ENCODE results near the gene ZBTB18.

Gene ZBTB18

GRCh38 chr1:244063498-244063897 lies 12.4 kb downstream of the ZBTB18 start:
- no peak for DNase-seq (ENCODE audit: low read depth)

GRCh38 chr1:244064621-244065020 lies 13.5 kb downstream of the ZBTB18 start:
- DNase-seq (ENCODE audit: low read depth): no peak

GRCh38 chr1:244065063-244065793 lies 14.1 kb downstream of the ZBTB18 start:
- DNase-seq (ENCODE audit: low read depth): no peak

GRCh38 chr1:244065960-244066388 lies 14.9 kb downstream of the ZBTB18 start:
- no peak for DNase-seq (ENCODE audit: low read depth)

GRCh38 chr1:244066954-244067716 lies 16.1 kb downstream of the ZBTB18 start:
- DNase-seq (ENCODE audit: low read depth): no peak

- DNase-seq (ENCODE audit: low read depth): no peak
Measured at GRCh38 chr1:244067893-244068292, 16.8 kb downstream of the ZBTB18 start.

- no peak for DNase-seq (ENCODE audit: low read depth)
Measured at GRCh38 chr1:244068567-244068966, 17.5 kb downstream of the ZBTB18 start.

GRCh38 chr1:244069326-244069898 lies 18.3 kb downstream of the ZBTB18 start:
- no peak for DNase-seq (ENCODE audit: low read depth)

GRCh38 chr1:244074559-244075171 lies 23.6 kb downstream of the ZBTB18 start:
- DNase-seq (ENCODE audit: low read depth): peak; percentile 55

- DNase-seq (ENCODE audit: low read depth): no peak
Measured at GRCh38 chr1:244075247-244075722, 24.2 kb downstream of the ZBTB18 start.

- no peak for DNase-seq (ENCODE audit: low read depth)
Measured at GRCh38 chr1:244076740-244077139, 25.7 kb downstream of the ZBTB18 start.

GRCh38 chr1:244077473-244078220 lies 26.6 kb downstream of the ZBTB18 start:
- DNase-seq (ENCODE audit: low read depth): no peak

GRCh38 chr1:244080343-244080929 lies 29.4 kb downstream of the ZBTB18 start:
- DNase-seq (ENCODE audit: low read depth): no peak

GRCh38 chr1:244082969-244083368 lies 31.9 kb downstream of the ZBTB18 start:
- no peak for DNase-seq (ENCODE audit: low read depth)

- DNase-seq (ENCODE audit: low read depth): no peak
Measured at GRCh38 chr1:244083383-244083943, 32.4 kb downstream of the ZBTB18 start.

- DNase-seq (ENCODE audit: low read depth): no peak
Measured at GRCh38 chr1:244084763-244085162, 33.7 kb downstream of the ZBTB18 start.

GRCh38 chr1:244085891-244086290 lies 34.8 kb downstream of the ZBTB18 start:
- no peak for DNase-seq (ENCODE audit: low read depth)

- no peak for DNase-seq (ENCODE audit: low read depth)
Measured at GRCh38 chr1:244087021-244087560, 36.0 kb downstream of the ZBTB18 start.

GRCh38 chr1:244087611-244088010 lies 36.5 kb downstream of the ZBTB18 start:
- DNase-seq (ENCODE audit: low read depth): no peak

GRCh38 chr1:244088161-244088560 lies 37.1 kb downstream of the ZBTB18 start:
- DNase-seq (ENCODE audit: low read depth): no peak

GRCh38 chr1:244089561-244089960 lies 38.5 kb downstream of the ZBTB18 start:
- no peak for DNase-seq (ENCODE audit: low read depth)
